Stimulated activated CD4-positive, alpha-beta T cell treated with anti-CD3 and anti-CD28 coated beads, Interleukin-4, amount 100 ng/mL, for 1 hour (primary cell): ENCODE measurements around the gene CHAF1A.

Source experiments
- DNase-seq: peaks from one replicate; pipeline ENCODE4 v3.0.0-alpha.2; 2020

Gene CHAF1A

GRCh38 chr19:4413588-4413987 lies 11.1 kb downstream of the CHAF1A start:
- no peak for DNase-seq

GRCh38 chr19:4414144-4414799 lies 11.8 kb downstream of the CHAF1A start:
- no peak for DNase-seq

GRCh38 chr19:4414800-4415321 lies 12.4 kb downstream of the CHAF1A start:
- no peak for DNase-seq

DNA sequence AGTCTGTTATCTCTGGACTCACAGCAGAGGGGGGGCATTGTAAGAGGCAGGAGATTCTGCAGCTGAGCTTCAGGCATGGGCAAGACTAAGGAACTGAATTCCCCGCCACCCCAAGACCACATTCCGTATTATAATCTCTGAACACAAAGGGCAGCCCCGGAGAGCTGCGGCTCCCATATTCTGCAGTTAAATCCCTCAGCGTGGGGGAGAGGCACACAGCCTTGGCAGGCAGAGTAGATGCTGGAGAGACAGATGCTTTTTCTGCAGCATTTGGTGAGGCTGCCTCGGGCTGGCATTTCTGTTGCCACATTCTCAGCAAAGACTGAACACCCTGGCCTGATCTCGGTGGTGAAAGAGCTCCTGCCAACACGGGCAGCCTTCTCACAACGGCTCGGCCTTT lies 12.9 kb downstream of the CHAF1A start:
- DNase-seq: no peak

- DNase-seq: no peak
These were observed 13.8 kb downstream of the CHAF1A start for GRCh38 chr19:4416268-4416667.

DNA sequence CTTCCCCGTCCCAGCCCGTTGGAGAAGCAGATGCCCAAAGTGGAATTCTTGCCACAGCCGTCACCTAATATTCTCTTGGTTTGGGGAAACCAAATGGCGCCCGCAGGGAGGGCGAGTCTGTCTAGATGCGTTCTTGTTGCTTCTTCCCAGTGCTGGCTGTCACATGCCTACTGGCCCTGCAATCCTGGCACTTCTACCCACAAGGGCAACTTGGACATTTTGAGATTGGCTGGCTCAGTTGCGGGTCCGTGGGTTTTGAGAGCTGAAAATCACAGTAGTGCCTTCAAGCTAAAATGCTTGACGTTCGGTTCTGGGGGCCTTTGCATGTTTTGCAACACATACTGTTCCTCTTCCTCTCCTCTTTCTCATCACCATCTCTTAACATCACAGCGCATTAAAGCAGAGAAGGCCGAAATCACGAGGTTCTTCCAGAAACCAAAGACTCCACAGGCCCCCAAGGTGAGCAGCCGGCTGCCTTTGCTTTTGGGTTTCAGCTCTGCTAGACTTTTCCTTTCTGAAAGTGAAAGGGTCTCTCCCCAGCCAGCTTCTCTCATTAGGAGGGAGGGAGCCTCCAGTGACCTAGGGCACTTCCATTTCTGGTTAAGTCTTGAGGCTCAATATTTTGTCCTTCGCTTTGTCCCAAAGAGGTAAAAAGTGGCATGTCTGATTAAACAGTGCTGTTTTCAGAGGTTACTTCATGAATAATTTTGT lies 21.1 kb downstream of the CHAF1A start:
- no peak for DNase-seq

DNA sequence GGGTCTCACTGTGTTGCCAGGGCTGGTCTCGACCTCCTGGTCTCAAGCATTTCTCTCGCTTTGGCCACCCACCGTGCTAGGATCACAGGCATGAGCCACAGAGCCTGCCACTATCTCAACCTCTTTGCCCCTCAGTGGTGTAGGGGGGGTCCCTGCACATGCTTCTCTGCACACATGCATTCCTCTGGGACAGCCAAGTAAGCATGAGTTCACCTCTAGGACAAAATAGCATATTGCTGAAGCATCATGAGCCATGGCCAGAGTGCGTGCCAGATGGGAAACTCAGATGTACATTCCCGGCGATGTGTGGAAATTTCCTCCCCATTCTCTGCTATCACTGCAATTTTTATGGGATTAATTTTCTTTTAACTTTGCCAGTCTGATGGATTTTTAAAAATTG lies 23.1 kb downstream of the CHAF1A start:
- DNase-seq: no peak

GRCh38 chr19:4428326-4428975 lies 26.0 kb downstream of the CHAF1A start:
- DNase-seq: no peak

DNA sequence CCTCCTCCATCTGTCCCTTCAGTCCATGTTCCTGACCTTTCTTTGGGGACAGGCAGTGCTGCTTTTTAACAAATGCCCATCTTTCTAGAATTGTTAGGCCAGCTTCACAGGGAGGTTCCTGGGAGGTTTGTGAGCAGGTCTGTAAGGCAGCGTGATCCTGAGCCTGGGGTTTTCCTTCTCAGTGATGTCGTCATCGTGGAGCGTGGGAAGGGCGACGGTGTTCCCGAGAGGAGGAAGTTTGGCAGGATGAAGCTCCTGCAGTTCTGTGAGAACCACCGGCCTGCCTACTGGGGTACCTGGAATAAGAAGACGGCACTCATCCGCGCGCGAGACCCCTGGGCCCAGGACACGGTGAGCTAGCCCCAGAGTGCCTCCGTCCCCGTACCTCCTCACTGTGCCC lies 26.8 kb downstream of the CHAF1A start:
- no peak for DNase-seq

- DNase-seq: no peak
These were observed 27.3 kb downstream of the CHAF1A start for GRCh38 chr19:4429771-4430171.

DNA sequence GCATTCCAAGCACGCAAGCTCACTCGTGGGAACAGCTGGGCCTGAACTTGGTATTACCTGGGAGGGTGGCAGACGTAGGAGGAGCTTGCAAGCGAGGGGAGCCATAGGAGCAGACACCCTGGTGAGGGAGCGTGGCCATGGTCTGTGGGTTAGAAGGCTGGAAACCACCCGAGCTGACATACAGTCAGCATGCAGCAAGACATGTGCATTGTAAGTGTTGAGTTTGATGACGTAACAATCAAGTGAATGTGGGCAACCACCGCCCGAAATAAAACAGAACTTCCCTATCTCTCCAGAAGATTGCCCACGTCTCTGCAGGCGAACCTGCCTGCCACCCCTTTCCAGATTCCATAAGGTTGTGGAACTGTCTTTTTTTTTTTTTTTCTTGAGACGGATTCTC lies 28.3 kb downstream of the CHAF1A start:
- no peak for DNase-seq

DNA sequence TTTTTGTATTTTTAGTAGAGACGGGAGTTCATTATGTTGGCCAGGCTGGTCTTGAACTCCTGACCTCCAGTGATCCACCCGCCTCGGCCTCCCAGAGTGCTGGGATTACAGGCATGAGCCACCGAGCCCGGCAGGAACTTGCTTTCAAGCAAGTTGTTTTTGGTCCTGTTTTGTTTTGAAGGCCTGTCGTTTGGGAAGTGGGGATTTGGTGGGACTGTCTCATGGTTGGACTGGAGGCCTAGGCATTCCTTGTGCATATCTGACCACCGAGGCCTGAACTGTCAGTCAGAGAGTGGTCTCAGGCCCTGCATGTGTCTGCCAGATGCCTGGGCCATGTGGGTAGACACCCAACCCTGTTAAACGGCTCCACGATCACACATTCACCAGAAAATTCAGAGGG lies 28.9 kb downstream of the CHAF1A start:
- DNase-seq: no peak

DNA sequence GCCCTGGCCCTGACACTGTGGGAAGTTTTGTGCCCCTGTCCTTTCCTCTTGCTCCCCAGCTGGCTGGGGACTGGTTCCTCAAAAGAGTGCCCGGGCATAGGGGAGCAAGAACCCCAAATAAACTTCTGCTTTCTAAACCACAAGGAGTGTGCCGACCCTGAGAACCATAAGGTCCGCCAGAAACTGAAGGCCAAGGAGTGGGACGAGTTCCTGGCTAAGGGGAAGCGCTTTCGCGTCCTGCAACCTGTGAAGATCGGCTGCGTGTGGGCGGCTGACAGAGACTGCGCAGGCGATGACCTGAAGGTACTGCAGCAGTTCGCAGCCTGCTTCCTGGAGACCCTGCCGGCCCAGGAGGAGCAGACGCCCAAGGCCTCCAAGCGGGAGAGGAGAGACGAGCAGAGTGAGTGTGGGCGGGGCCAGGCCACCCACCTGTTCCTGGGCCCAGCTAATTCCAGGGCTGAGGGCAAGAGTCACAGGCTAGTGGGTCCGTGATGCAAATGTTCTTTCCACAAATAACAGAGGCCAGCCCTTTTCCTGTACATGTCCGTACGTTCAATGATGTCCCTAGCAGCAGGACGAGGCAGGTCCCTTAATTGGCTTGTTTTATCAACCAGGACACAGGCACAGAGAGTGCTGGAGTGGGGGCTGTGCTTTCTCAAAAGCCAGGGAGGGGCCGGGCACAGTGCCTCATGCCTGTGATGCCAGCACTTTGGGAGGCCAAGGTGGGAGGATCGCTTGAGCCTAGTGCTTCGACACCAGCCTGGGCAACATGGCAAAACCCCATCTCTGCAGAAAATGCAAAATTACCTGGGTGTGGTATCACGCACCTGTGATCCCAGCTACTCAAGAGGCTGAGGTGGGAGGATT lies 29.6 kb downstream of the CHAF1A start:
- DNase-seq: no peak

GRCh38 chr19:4432918-4433506 lies 30.6 kb downstream of the CHAF1A start:
- DNase-seq: no peak

DNA sequence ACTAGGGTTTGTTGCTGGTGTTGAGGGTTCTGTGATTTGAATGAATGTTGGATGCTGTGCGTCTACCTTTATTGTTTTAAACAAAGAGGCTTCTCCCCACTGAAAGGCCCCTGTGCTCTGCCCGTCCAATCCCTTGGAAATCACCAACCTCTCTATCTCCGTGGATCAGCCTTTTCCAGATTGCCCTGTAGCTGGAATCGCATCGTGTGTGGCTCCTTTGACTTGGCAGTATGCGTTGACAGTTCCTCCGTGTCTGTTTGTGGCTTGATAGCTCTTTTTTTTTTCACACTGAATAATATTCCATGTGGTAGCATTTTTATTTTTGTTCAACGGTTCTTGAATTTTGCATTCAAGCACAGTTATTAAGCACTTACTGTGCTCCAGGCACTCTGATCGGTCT lies 32.0 kb downstream of the CHAF1A start:
- DNase-seq: no peak

DNA sequence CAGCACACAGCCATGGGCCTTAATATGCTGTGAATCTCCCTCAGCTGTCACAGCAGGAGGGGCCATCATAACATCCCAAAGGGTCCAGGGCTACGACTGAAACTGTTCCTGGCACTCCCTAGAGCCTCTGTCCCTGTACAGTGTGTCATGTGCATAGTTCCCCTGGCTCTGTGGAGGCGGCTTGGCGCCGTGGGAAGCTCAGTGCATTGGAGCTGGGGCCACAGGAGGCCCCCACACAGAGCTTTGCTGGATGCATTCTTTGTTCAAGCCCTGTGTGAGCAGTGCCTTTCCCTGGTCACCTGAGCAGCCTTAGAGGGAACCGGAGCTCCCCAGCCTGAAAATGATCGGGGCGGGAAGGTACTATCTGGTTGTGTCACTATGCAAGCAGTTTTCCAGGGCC lies 33.8 kb downstream of the CHAF1A start:
- DNase-seq: no peak

GRCh38 chr19:4437103-4437502 lies 34.7 kb downstream of the CHAF1A start:
- no peak for DNase-seq

- DNase-seq: no peak
These were observed 36.8 kb downstream of the CHAF1A start for GRCh38 chr19:4439243-4439642.

GRCh38 chr19:4441994-4442818 lies 39.8 kb downstream of the CHAF1A start:
- DNase-seq: no peak

DNA sequence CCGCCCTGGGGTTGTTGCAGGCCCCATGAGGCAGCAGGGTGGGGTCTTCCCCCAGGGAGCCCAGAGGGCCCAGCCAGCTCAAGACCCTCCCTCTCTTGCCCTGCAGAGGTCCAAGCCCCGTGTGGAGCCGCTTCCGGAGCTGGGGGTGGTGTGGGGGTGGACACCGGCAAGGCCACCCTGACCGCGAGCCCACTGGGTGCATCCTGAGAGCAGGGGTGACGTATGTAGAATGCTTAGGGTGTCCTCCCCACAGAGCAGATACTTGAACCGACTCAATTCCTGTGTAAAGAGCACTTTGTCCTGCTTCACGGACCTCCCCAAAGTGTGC lies 40.3 kb downstream of the CHAF1A start:
- no peak for DNase-seq

GRCh38 chr19:4443188-4443587 lies 40.7 kb downstream of the CHAF1A start:
- no peak for DNase-seq
